Stimulated activated effector memory CD8-positive, alpha-beta T cell treated with anti-CD3 and anti-CD28 coated beads, Interleukin-12 subunit alpha, Interleukin-12 subunit beta, amount 100 ng/mL, for 72 hours (primary cell): ENCODE measurements around the gene FPR2.
"Not testable (repeated sequence)": the region's sequence is repeated elsewhere in the genome, so short reads cannot be mapped to it uniquely, and the experiment has no call there.

Experiments
- ATAC-seq: fragments of 150-1000 bp; cut with Tn5 transposase; 2 replicates; pipeline ENCODE4 v1.10.0; 2021
- DNase-seq, 2 donors: peaks; one replicate each; pipeline ENCODE4 v3.0.0; 2021 to 2022; ENCODE audit warnings: low spot score in 2 of 2
- H3K27ac Mint-ChIP-seq: one replicate; pipeline ENCODE4 v1.8.0; 2022; ENCODE audit warnings: mild to moderate bottlenecking, mixed read lengths
- H3K36me3 Mint-ChIP-seq: one replicate; pipeline ENCODE4 v1.8.0; 2022; ENCODE audit warnings: mild to moderate bottlenecking, mixed read lengths
- H3K4me1 Mint-ChIP-seq: one replicate; pipeline ENCODE4 v1.8.0; 2022; ENCODE audit warnings: mixed read lengths
- H3K4me3 Mint-ChIP-seq: one replicate; pipeline ENCODE4 v1.8.0; 2022; ENCODE audit warnings: mild to moderate bottlenecking, mixed read lengths
- H3K9me3 Mint-ChIP-seq: one replicate; pipeline ENCODE4 v1.8.0; 2022; ENCODE audit warnings: mixed read lengths

Gene FPR2

GRCh38 chr19:51803967-51804366 is 43.0 kb downstream of the FPR2 start:
- H3K4me3 Mint-ChIP-seq, result no peak overlapping the region

GRCh38 chr19:51804789-51805188 is 43.8 kb downstream of the FPR2 start:
- not testable (repeated sequence) for ATAC-seq

More at GRCh38 chr19:51803967-51804366, 43.0 kb downstream of the FPR2 start:
- Mint-ChIP-seq H3K4me1 (no peaks in the 10 kb centered on the region), H3K9me3 (peaks cover 14% of the 10 kb centered on the region), H3K36me3 (no peaks in the 10 kb centered on the region), H3K27ac (no peak overlapping the region)
- no peak for ATAC-seq
- no peak for DNase-seq

GRCh38 chr19:51805396-51805795 is 44.4 kb downstream of the FPR2 start:
- H3K4me3 Mint-ChIP-seq, H3K36me3 Mint-ChIP-seq, ATAC-seq, H3K27ac Mint-ChIP-seq, H3K9me3 Mint-ChIP-seq, DNase-seq, H3K4me1 Mint-ChIP-seq: not testable (repeated sequence)

More at GRCh38 chr19:51804789-51805188, 43.8 kb downstream of the FPR2 start:
- not testable (repeated sequence) for H3K27ac Mint-ChIP-seq, H3K36me3 Mint-ChIP-seq, H3K4me1 Mint-ChIP-seq, H3K4me3 Mint-ChIP-seq, DNase-seq
- H3K9me3 Mint-ChIP-seq, result peaks cover 13% of the 10 kb centered on the region

- not testable (repeated sequence) for H3K4me3 Mint-ChIP-seq, DNase-seq, H3K9me3 Mint-ChIP-seq
These were observed 45.6 kb downstream of the FPR2 start for GRCh38 chr19:51806571-51806970.

GRCh38 chr19:51807111-51807701 is 46.2 kb downstream of the FPR2 start:
- H3K27ac Mint-ChIP-seq, result no peak overlapping the region
- H3K9me3 Mint-ChIP-seq, result peaks cover 10% of the 10 kb centered on the region
- ATAC-seq (no peak), DNase-seq (no peak)
- no peak overlapping the region for H3K4me3 Mint-ChIP-seq
- H3K4me1 Mint-ChIP-seq, result no peaks in the 10 kb centered on the region
- H3K36me3 Mint-ChIP-seq, result no peaks in the 10 kb centered on the region

More at GRCh38 chr19:51806571-51806970, 45.6 kb downstream of the FPR2 start:
- not testable (repeated sequence) for ATAC-seq, H3K36me3 Mint-ChIP-seq, H3K27ac Mint-ChIP-seq, H3K4me1 Mint-ChIP-seq

- ATAC-seq (no peak), DNase-seq (no peak)
- H3K27ac Mint-ChIP-seq, result no peak overlapping the region
- no peaks in the 10 kb centered on the region for H3K4me1 Mint-ChIP-seq
- H3K9me3 Mint-ChIP-seq, result peaks cover 12% of the 10 kb centered on the region
- no peak overlapping the region for H3K4me3 Mint-ChIP-seq
- H3K36me3 Mint-ChIP-seq, result no peaks in the 10 kb centered on the region
These were observed 46.9 kb downstream of the FPR2 start for GRCh38 chr19:51807925-51808324.

- no peaks in the 10 kb centered on the region for H3K36me3 Mint-ChIP-seq
- no peaks in the 10 kb centered on the region for H3K4me1 Mint-ChIP-seq
- H3K27ac Mint-ChIP-seq, result no peak overlapping the region
- DNase-seq, result no peak
- peaks cover 12% of the 10 kb centered on the region for H3K9me3 Mint-ChIP-seq
- H3K4me3 Mint-ChIP-seq, result no peak overlapping the region
- ATAC-seq, result no peak
These were observed 47.5 kb downstream of the FPR2 start for GRCh38 chr19:51808333-51808986.

GRCh38 chr19:51809787-51810186 is 48.8 kb downstream of the FPR2 start:
- Mint-ChIP-seq H3K27ac (no peak overlapping the region), H3K36me3 (no peaks in the 10 kb centered on the region), H3K9me3 (peaks cover 8% of the 10 kb centered on the region), H3K4me3 (no peak overlapping the region), H3K4me1 (no peaks in the 10 kb centered on the region)
- DNase-seq, result no peak
- no peak for ATAC-seq

GRCh38 chr19:51810223-51810622 is 49.2 kb downstream of the FPR2 start:
- peaks cover 8% of the 10 kb centered on the region for H3K9me3 Mint-ChIP-seq
- no peak overlapping the region for H3K27ac Mint-ChIP-seq
- ATAC-seq, result no peak
- H3K4me3 Mint-ChIP-seq, result no peak overlapping the region
- no peaks in the 10 kb centered on the region for H3K4me1 Mint-ChIP-seq
- no peaks in the 10 kb centered on the region for H3K36me3 Mint-ChIP-seq
- no peak for DNase-seq

- H3K36me3 Mint-ChIP-seq, result no peaks in the 10 kb centered on the region
- DNase-seq (no peak), ATAC-seq (no peak)
- H3K9me3 Mint-ChIP-seq, result peaks cover 4% of the 10 kb centered on the region
- no peak overlapping the region for H3K4me3 Mint-ChIP-seq
- H3K4me1 Mint-ChIP-seq, result no peaks in the 10 kb centered on the region
- no peak overlapping the region for H3K27ac Mint-ChIP-seq
These were observed 50.4 kb downstream of the FPR2 start for GRCh38 chr19:51811344-51811743.

- H3K27ac Mint-ChIP-seq, result no peak overlapping the region
- H3K4me1 Mint-ChIP-seq, result no peaks in the 10 kb centered on the region
- peaks cover 10% of the 10 kb centered on the region for H3K9me3 Mint-ChIP-seq
- no peak overlapping the region for H3K4me3 Mint-ChIP-seq
- no peak for ATAC-seq
- H3K36me3 Mint-ChIP-seq, result no peaks in the 10 kb centered on the region
- no peak for DNase-seq
These were observed 54.1 kb downstream of the FPR2 start for GRCh38 chr19:51815043-51815442.

- H3K9me3 Mint-ChIP-seq, result peaks cover 14% of the 10 kb centered on the region
- no peak overlapping the region for H3K4me3 Mint-ChIP-seq
- H3K36me3 Mint-ChIP-seq, result no peaks in the 10 kb centered on the region
- no peak for DNase-seq
- ATAC-seq, result no peak
- H3K4me1 Mint-ChIP-seq, result no peaks in the 10 kb centered on the region
- H3K27ac Mint-ChIP-seq, result no peak overlapping the region
These were observed 55.7 kb downstream of the FPR2 start for GRCh38 chr19:51816711-51817110.

GRCh38 chr19:51820011-51820410 is 59.0 kb downstream of the FPR2 start:
- Mint-ChIP-seq H3K36me3 (no peaks in the 10 kb centered on the region), H3K4me1 (no peaks in the 10 kb centered on the region), H3K9me3 (peaks cover 22% of the 10 kb centered on the region), H3K4me3 (no peak overlapping the region), H3K27ac (no peak overlapping the region)
- ATAC-seq (no peak), DNase-seq (no peak)
